Stomach (tissue), 9 donors: ENCODE data around the gene SSTR3. TPM values are rescaled to one million over a fixed set of nuclear protein-coding genes. Genes with fewer than 3 reads are reported as not detected.

ENCODE experiments used
- DNase-seq, 2 donors: peaks; one replicate each; pipeline versions ENCODE4 v3.0.0 to v3.0.0-alpha.2; 2013 to 2019
- H3K27ac ChIP-seq, 5 donors: fragments of 200-600 bp in 4 of 5; sonication (generic) in 4 of 5; one replicate each; pipeline ENCODE4 v1.5.1; 2013 to 2019; ENCODE audit warnings: mild to moderate bottlenecking in 1 of 5, moderate library complexity in 1 of 5
- H3K27me3 ChIP-seq, 3 donors: fragments of 200-600 bp; sonication (generic); one replicate each; pipeline ENCODE4 v1.5.1; 2017 to 2019; ENCODE audit warnings: mixed run types in 1 of 3
- H3K36me3 ChIP-seq, 4 donors: fragments of 200-600 bp; sonication (generic); 1 replicate in 3 of 4; 2 replicates in 1 of 4; pipeline ENCODE4 v1.5.1; 2016 to 2019
- H3K4me1 ChIP-seq, 4 donors: fragments of 200-600 bp; sonication (generic); one replicate each; pipeline ENCODE4 v1.5.1; 2016 to 2019
- H3K4me3 ChIP-seq, 4 donors: fragments of 200-600 bp; sonication (generic) in 3 of 4; one replicate each; pipeline ENCODE4 v1.5.1; 2016 to 2019; ENCODE audit warnings: mild to moderate bottlenecking in 1 of 4
- H3K9me3 ChIP-seq, 4 donors: fragments of 200-600 bp; sonication (generic); one replicate each; pipeline ENCODE4 v1.5.1; 2016 to 2019
- CTCF ChIP-seq, 7 experiments: fragments of 450-650 bp in 4 of 7; fragments of 200-600 bp in 3 of 7; sonication (generic) in 3 of 7; IDR thresholded peaks; one replicate each; pipeline ENCODE4 v1.5.1; 2016 to 2019; ENCODE audit warnings: antibody characterized with exemption in 7 of 7, control low read depth in 2 of 7, mild to moderate bottlenecking in 1 of 7
- EP300 ChIP-seq: sonication (generic); formaldehyde crosslinking; IDR thresholded peaks from one replicate; pipeline ENCODE4 v1.6.1; 2017; ENCODE audit warnings: antibody characterized with exemption
- POLR2A ChIP-seq, 4 donors: fragments of 450-650 bp; IDR thresholded peaks; one replicate each; pipeline ENCODE4 v1.6.1; 2016; ENCODE audit warnings: antibody characterized with exemption in 4 of 4, control low read depth in 2 of 4, mild to moderate bottlenecking in 1 of 4, moderate library complexity in 1 of 4
- POLR2AphosphoS5 ChIP-seq, 3 donors: sonication (generic); formaldehyde crosslinking; IDR thresholded peaks; one replicate each; pipeline ENCODE4 v1.6.1; 2016; ENCODE audit warnings: antibody characterized with exemption in 3 of 3
- WGBS, 5 donors: extraction: QIAGEN DNeasy Blood & Tissue Kit in 3 of 5; methylation state at CpG; one replicate each; pipeline versions ENCODE4 v1.1.5 to v1.1.7; 2013 to 2018; 5-methylcytosine and 5-hydroxymethylcytosine counted together
- intact Hi-C: fragments of 100-400 bp; cut with DNase I; formaldehyde crosslinking; loops from one replicate; pipeline ENCODE4 v1.15.1; 2023; ENCODE audit warnings: low total_unique reads
- polyA plus RNA-seq, 3 donors: library from polyadenylated mRNA; stranded (reverse); fragments of 200-250 nt; gene quantifications; one replicate each; pipeline ENCODE4 v1.2.3, GENCODE V29; 2013
- small RNA-seq, 4 donors: library from RNA; depleted of rRNA; stranded (forward); fragments of <200 nt; gene quantifications; one replicate each; pipeline ENCODE3, GENCODE V24; 2016
- total RNA-seq, 5 donors: library from RNA; depleted of rRNA; stranded (reverse); fragments of >200 nt; gene quantifications; one replicate each; pipeline versions ENCODE4 v1.1.0 to v1.2.3, GENCODE V29; 2014 to 2016
- donor health status: healthy with polysubstance abuse.
- donor health status: Bipolar disorder and iron deficiency.
- donor health status: healthy.

SSTR3 gene
- total and polyA plus RNA-seq, 8 donors = 0.05 to 0.37 (median 0.12) TPM; not detected in 5

- intact Hi-C loops = no loop called here
- H3K27ac ChIP-seq = no peak overlapping the region
- peaks cover 0 to 4% (median 0%) of the 10 kb centered on the region in 4 donors for H3K9me3 ChIP-seq
- H3K36me3 ChIP-seq = no peaks in the 10 kb centered on the region
- TF ChIP-seq CTCF (IDR thresholded peaks at IDR 0.05) (no peak), POLR2AphosphoS5 (IDR thresholded peaks at IDR 0.05) (no peak)
- H3K4me3 ChIP-seq = no peak overlapping the region
- peaks cover 0 to 23% (median 0%) of the 10 kb centered on the region in 3 donors for H3K27me3 ChIP-seq
- WGBS, 5 donors = 95 to 97% (median 96%) methylated on average over 8 of the region's 8 CpGs
- DNase-seq = no peak
- H3K4me1 ChIP-seq = no peaks in the 10 kb centered on the region
These were observed 56.3 kb downstream of the SSTR3 start for GRCh38 chr22:37155971-37156370.

GRCh38 chr22:37154925-37155712 is 57.2 kb downstream of the SSTR3 start:
- H3K9me3 ChIP-seq = peaks cover 0 to 8% (median 0%) of the 10 kb centered on the region in 4 donors
- TF ChIP-seq CTCF (IDR thresholded peaks at IDR 0.05) (no peak), POLR2AphosphoS5 (IDR thresholded peaks at IDR 0.05) (no peak), POLR2A (IDR thresholded peaks at IDR 0.05) (no peak), EP300 (no peak)
- no peak for DNase-seq
- no peaks in the 10 kb centered on the region for H3K36me3 ChIP-seq
- no peaks in the 10 kb centered on the region for H3K4me1 ChIP-seq
- intact Hi-C loops = no loop called here
- WGBS, 5 donors = 69 to 89% (median 83%) methylated on average over 6 to 7 of the region's 7 CpGs
- no peak overlapping the region for H3K27ac ChIP-seq
- peaks cover 0 to 23% (median 0%) of the 10 kb centered on the region in 3 donors for H3K27me3 ChIP-seq
- no peak overlapping the region for H3K4me3 ChIP-seq

Small RNAs within 50 kb of the gene (small RNA-seq; reads per million reads assigned to genes)
- 0 reads per million in 4 donors for gene Z82188.1

Other genes starting within 250 kb of the SSTR3 start
- gene TST, start 193.0 kb downstream of the SSTR3 start, total RNA-seq = 100 to 1,000 TPM in 1 of 5 donors, 10 to 100 TPM in 4; 51.8 to 709 (median 91.4) TPM
- 100 to 1,000 TPM in 2 of 3 donors, 10 to 100 TPM in 1; 87.1 to 377 (median 103) TPM for gene TST, start 193.0 kb downstream of the SSTR3 start, polyA plus RNA-seq
- 1,000 to 10,000 TPM in 1 of 5 donors, 100 to 1,000 TPM in 2, 10 to 100 TPM in 2; 48.3 to 1,943 (median 152) TPM for gene MPST, start 192.7 kb downstream of the SSTR3 start, total RNA-seq
- gene MPST, start 192.7 kb downstream of the SSTR3 start, polyA plus RNA-seq = 100 to 1,000 TPM; 123 to 178 (median 172) TPM
- 10 to 100 TPM in 2 of 5 donors, 1 to 10 TPM in 3; 1.8 to 82.8 (median 5.9) TPM for gene KCTD17, start 160.7 kb downstream of the SSTR3 start, total RNA-seq
- 10 to 100 TPM in 2 of 3 donors, 1 to 10 TPM in 1; 6.3 to 17.6 (median 12.1) TPM for gene KCTD17, start 160.7 kb downstream of the SSTR3 start, polyA plus RNA-seq
- gene TMPRSS6, start 102.8 kb downstream of the SSTR3 start, total RNA-seq = 1 to 10 TPM in 1 of 5 donors, not detected in 4; 1.5 TPM
- gene TMPRSS6, start 102.8 kb downstream of the SSTR3 start, polyA plus RNA-seq = under 1 TPM; 0.25 to 0.62 (median 0.31) TPM
- gene IL2RB, start 62.6 kb downstream of the SSTR3 start, total RNA-seq = 1 to 10 TPM in 2 of 5 donors, under 1 TPM in 1, not detected in 2; 0.73 to 5.3 (median 5.2) TPM
- 1 to 10 TPM in 1 of 3 donors, under 1 TPM in 2; 0.44 to 2.6 (median 0.58) TPM for gene IL2RB, start 62.6 kb downstream of the SSTR3 start, polyA plus RNA-seq
- 10 to 100 TPM in 1 of 5 donors, 1 to 10 TPM in 2, under 1 TPM in 1, not detected in 1; 0.45 to 10.4 (median 3.0) TPM for gene C1QTNF6, start 24.2 kb downstream of the SSTR3 start, total RNA-seq
- 1 to 10 TPM; 2.3 to 4.5 (median 4.1) TPM for gene C1QTNF6, start 24.2 kb downstream of the SSTR3 start, polyA plus RNA-seq
- 10 to 100 TPM in 3 of 5 donors, 1 to 10 TPM in 2; 1.8 to 50.4 (median 14.2) TPM for gene RAC2, start 31.8 kb upstream of the SSTR3 start, total RNA-seq
- 10 to 100 TPM; 17.6 to 23.8 (median 22.8) TPM for gene RAC2, start 31.8 kb upstream of the SSTR3 start, polyA plus RNA-seq
- gene CYTH4, start 70.0 kb upstream of the SSTR3 start, total RNA-seq = 10 to 100 TPM in 2 of 5 donors, 1 to 10 TPM in 2, not detected in 1; 4.2 to 77.0 (median 12.5) TPM
- 1 to 10 TPM; 1.9 to 6.0 (median 5.0) TPM for gene CYTH4, start 70.0 kb upstream of the SSTR3 start, polyA plus RNA-seq
- under 1 TPM in 2 of 5 donors, not detected in 3; 0.18 to 0.89 TPM for gene ELFN2, start 215.0 kb upstream of the SSTR3 start, total RNA-seq
- under 1 TPM in 1 of 3 donors, not detected in 2; 0.03 TPM for gene ELFN2, start 215.0 kb upstream of the SSTR3 start, polyA plus RNA-seq